NCI-H1417 (cell line): Measurements from ENCODE around the gene CDK8.

Source experiments
- DNase-seq, 3 experiments: peaks; one replicate each; lab custom pipeline; 2025; lab: John Stamatoyannopoulos, UW

CDK8 gene

DNA sequence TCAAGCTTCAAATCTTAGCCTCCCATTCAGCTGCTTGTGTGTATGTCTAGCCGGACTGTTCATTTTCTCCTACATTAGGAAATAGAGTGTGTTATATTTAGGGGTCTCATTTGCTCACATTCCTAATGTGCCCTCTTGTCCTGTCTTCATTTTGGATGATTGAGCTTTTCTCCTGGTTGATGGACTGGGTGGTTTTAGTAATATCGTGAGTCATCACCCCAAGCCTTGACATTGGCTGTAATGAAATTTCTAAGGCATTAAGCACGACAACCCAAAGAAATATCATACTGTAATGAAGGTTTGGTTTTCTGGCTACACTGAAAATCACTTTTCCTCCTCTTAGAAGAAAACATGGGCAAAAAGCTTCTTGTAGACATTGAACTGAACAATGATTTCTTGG is 192.8 kb downstream of the CDK8 start:
- no peak for DNase-seq

DNA sequence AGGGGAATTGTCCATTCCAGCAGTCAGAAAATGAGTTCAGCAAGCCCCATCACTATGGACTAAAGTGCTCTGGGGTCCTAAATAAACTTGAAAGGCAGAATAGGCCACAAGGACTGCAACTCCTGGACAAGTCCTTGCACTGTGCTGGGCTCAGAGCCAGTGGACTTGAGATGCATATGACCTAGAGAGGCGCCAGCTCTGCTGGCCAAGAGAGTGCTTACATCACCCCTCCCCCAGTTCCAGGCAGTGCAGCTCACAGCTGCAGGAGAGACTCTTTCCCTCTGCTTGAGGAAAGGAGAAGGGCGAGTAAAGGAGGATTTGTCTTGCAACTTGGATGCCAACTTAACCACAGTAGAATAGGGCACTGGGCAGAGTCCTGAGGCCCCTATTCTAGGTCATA is 194.1 kb downstream of the CDK8 start:
- DNase-seq = no peak

DNA sequence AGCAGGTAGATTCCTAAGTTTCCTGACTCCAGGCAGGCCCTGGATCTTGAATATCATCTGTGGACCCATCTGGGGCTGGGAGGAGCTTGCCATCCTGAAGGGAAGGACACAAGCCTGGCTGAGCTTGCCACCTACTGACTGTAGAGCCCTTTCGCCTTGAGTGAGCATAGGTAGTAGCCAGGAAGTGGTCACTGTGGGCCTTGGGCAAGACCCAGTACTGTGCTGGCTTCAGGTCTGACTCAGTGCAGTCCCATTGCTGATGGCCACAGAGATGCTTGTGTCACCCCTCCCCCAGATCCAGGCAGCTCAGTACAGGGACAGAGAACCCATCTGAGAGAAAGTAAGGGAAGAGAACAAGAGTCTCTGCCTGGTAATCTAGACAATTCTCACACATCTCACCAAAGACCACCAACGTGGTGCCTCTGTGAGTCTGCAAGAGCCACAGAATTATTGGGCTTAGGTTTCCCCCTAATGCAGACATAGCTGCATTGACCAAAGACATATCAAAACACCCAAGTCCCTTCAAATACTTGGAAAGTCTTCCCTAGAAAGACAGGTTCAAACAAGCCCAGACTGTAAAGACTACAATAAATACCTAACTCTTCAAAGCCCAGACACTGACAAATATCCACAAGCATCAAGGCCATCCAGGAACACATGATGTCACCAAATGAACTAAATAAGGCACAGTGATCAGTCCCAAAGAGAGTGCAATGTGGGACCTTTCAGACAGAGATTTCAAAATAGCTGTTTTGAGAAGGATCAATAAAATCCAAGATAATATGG is 195.3 kb downstream of the CDK8 start:
- no peak for DNase-seq
